IMR-90 (cell line): ENCODE data around the gene RCN1. TPM values are rescaled to one million over a fixed set of nuclear protein-coding genes. Genes with fewer than 3 reads are reported as not detected.

Experiments used
- ATAC-seq: fragments of 200-7000 bp; cut with Tn5 transposase; 2 replicates; pipeline ENCODE4 v1.9.1; 2020; ENCODE audit warnings: low read depth, mild to moderate bottlenecking, moderate library complexity
- BruUV-seq: library from RNA; stranded (reverse); fragments of 400-500 nt; replicated peaks from 2 replicates; lab custom pipeline; 2021; lab: Mats Ljungman, UMichigan
- CTCF ChIA-PET: fragments of 300-600 bp; formaldehyde crosslinking; extraction: SDS; loops from one replicate; lab custom pipeline; 2021; ENCODE audit warnings: antibody characterized with exemption; lab: Yijun Ruan, JAX
- POLR2A ChIA-PET: fragments of 300-600 bp; sonication (Branson Sonifier 250); formaldehyde crosslinking; loops from one replicate; lab custom pipeline; 2022; ENCODE audit warnings: antibody characterized with exemption; ENCODE audit not compliant: unreplicated experiment; lab: Charles Lee
- DNase-seq: peaks from one replicate; pipeline ENCODE4 v3.0.0; 2013
- H2AFZ ChIP-seq: replicated peaks from 2 replicates; pipeline ENCODE3; 2013; ENCODE audit warnings: low read length, mild to moderate bottlenecking; ENCODE audit not compliant: poor library complexity
- H2AK5ac ChIP-seq: 2 replicates; pipeline ENCODE4 v1.6.1; 2013; ENCODE audit warnings: low read depth, low read length, inconsistent platforms
- H2AK9ac ChIP-seq: replicated peaks from 2 replicates; pipeline ENCODE3; 2013; ENCODE audit warnings: mild to moderate bottlenecking, low read depth, low read length, moderate library complexity; ENCODE audit not compliant: poor library complexity
- H2BK120ac ChIP-seq: 2 replicates; pipeline ENCODE4 v1.6.1; 2013; ENCODE audit warnings: low read depth, low read length, inconsistent platforms
- H2BK15ac ChIP-seq: 3 replicates; pipeline ENCODE4 v1.6.1; 2013; ENCODE audit warnings: low read depth, low read length, inconsistent platforms
- H2BK20ac ChIP-seq: 2 replicates; pipeline ENCODE4 v1.6.1; 2013; ENCODE audit warnings: low read depth, mild to moderate bottlenecking, inconsistent platforms, low read length, moderate library complexity
- H2BK5ac ChIP-seq: 2 replicates; pipeline ENCODE4 v1.6.1; 2013; ENCODE audit warnings: mild to moderate bottlenecking, low read depth, low read length, inconsistent platforms; ENCODE audit not compliant: poor library complexity, severe bottlenecking
- H3K14ac ChIP-seq: replicated peaks from 2 replicates; pipeline ENCODE4 v1.6.1; 2013; ENCODE audit warnings: low read depth, low read length, inconsistent platforms
- H3K18ac ChIP-seq: 2 replicates; pipeline ENCODE4 v1.6.1; 2013; ENCODE audit warnings: low read depth, low read length, control low read depth
- H3K23ac ChIP-seq: 2 replicates; pipeline ENCODE4 v1.6.1; 2013; ENCODE audit warnings: low read depth, low read length, inconsistent platforms
- H3K27ac ChIP-seq: 2 replicates; pipeline ENCODE4 v1.5.1; 2013; ENCODE audit warnings: mild to moderate bottlenecking, control low read depth, low read length; ENCODE audit not compliant: insufficient read depth
- H3K27me3 ChIP-seq: 2 replicates; pipeline ENCODE4 v1.6.1; 2013; ENCODE audit warnings: low read length; ENCODE audit not compliant: control insufficient read depth, insufficient read depth
- H3K36me3 ChIP-seq: 2 replicates; pipeline ENCODE4 v1.6.1; 2013; ENCODE audit warnings: low read length, mixed read lengths; ENCODE audit not compliant: control insufficient read depth, insufficient read depth
- H3K4ac ChIP-seq: 2 replicates; pipeline ENCODE4 v1.6.1; 2013; ENCODE audit warnings: low read depth, low read length, inconsistent platforms
- H3K4me1 ChIP-seq: 2 replicates; pipeline ENCODE4 v1.6.1; 2013; ENCODE audit warnings: low read length, mixed read lengths; ENCODE audit not compliant: control insufficient read depth, insufficient read depth
- H3K4me2 ChIP-seq: 2 replicates; pipeline ENCODE4 v1.6.1; 2013; ENCODE audit warnings: low read depth, mild to moderate bottlenecking, control low read depth, low read length, moderate library complexity
- H3K4me3 ChIP-seq: 2 replicates; pipeline ENCODE4 v1.5.1; 2013; ENCODE audit warnings: low read depth, mild to moderate bottlenecking, control low read depth, low read length, moderate library complexity; ENCODE audit not compliant: insufficient read depth
- H3K56ac ChIP-seq: 2 replicates; pipeline ENCODE4 v1.6.1; 2013; ENCODE audit warnings: low read length, inconsistent platforms; ENCODE audit not compliant: insufficient read depth; ENCODE audit errors: extremely low read depth
- H3K79me1 ChIP-seq, 2 experiments: 2 replicates each; pipeline ENCODE4 v1.6.1; 2013; ENCODE audit warnings: low read length in 2 of 2, inconsistent platforms in 1 of 2, low read depth in 1 of 2
- H3K9ac ChIP-seq: 2 replicates; pipeline ENCODE4 v1.6.1; 2013; ENCODE audit warnings: low read depth, low read length, control low read depth
- H3K9me1 ChIP-seq: 2 replicates; pipeline ENCODE4 v1.6.1; 2013; ENCODE audit warnings: low read length, inconsistent platforms; ENCODE audit not compliant: insufficient read depth
- H3K9me3 ChIP-seq: 2 replicates; pipeline ENCODE4 v1.6.1; 2013; ENCODE audit warnings: low read length; ENCODE audit not compliant: control insufficient read depth, insufficient read depth
- H4K20me1 ChIP-seq: 2 replicates; pipeline ENCODE4 v1.6.1; 2013; ENCODE audit warnings: low read length, inconsistent platforms; ENCODE audit not compliant: insufficient read depth
- H4K5ac ChIP-seq: 2 replicates; pipeline ENCODE4 v1.6.1; 2013; ENCODE audit warnings: mild to moderate bottlenecking, low read depth, low read length, control low read depth
- H4K8ac ChIP-seq, 2 experiments: 2 replicates each; pipeline ENCODE4 v1.6.1; 2013; ENCODE audit warnings: low read depth in 2 of 2, low read length in 2 of 2, control low read depth in 1 of 2, inconsistent platforms in 1 of 2
- H4K91ac ChIP-seq: 2 replicates; pipeline ENCODE4 v1.6.1; 2013; ENCODE audit warnings: low read depth, low read length, inconsistent platforms; ENCODE audit not compliant: insufficient read depth
- BHLHE40 ChIP-seq: fragments of 150-350 bp; IDR thresholded peaks from 2 replicates; pipeline ENCODE4 v1.6.1; 2016; ENCODE audit warnings: mild to moderate bottlenecking, low read depth, low read length
- CEBPB ChIP-seq: IDR thresholded peaks from 2 replicates; pipeline ENCODE4 v1.6.1; 2012; ENCODE audit warnings: low read depth, low read length, improper control_type of control experiment
- CHD1 ChIP-seq: IDR thresholded peaks from 2 replicates; pipeline ENCODE4 v1.6.1; 2012; ENCODE audit warnings: low read depth, low read length, improper control_type of control experiment
- FOS ChIP-seq: fragments of 150-350 bp; IDR thresholded peaks from 2 replicates; pipeline ENCODE4 v1.6.1; 2016; ENCODE audit warnings: low read depth, low read length
- MAFK ChIP-seq: IDR thresholded peaks from 2 replicates; pipeline ENCODE4 v1.6.1; 2012; ENCODE audit warnings: low read depth, low read length, improper control_type of control experiment
- RFX5 ChIP-seq: IDR thresholded peaks from 2 replicates; pipeline ENCODE4 v1.8.0; 2012; ENCODE audit warnings: low read depth, mild to moderate bottlenecking, low read length, moderate library complexity
- WGBS, 2 experiments: methylation state at CpG; one replicate each; pipeline versions ENCODE4 v1.1.5 to v1.1.7; 2013; ENCODE audit warnings: missing lambda C conversion rate in 2 of 2; ENCODE audit not compliant: insufficient read length in 1 of 2; ENCODE audit errors: extremely low coverage in 2 of 2; 5-methylcytosine and 5-hydroxymethylcytosine counted together
- dilution Hi-C: fragments of 300-500 bp; cut with HindIII; formaldehyde crosslinking; loops from one replicate; pipeline ENCODE4 v1.14.3; 2018; ENCODE audit warnings: low sequenced_read_pairs; ENCODE audit not compliant: unreplicated experiment
- in situ Hi-C: fragments of 300-500 bp; cut with MboI; formaldehyde crosslinking; loops from 3 replicates; pipeline ENCODE4 v1.14.3; 2019; ENCODE audit warnings: low sequenced_read_pairs, inconsistent platforms, mixed read lengths
- intact Hi-C: fragments of 100-400 bp; cut with micrococcal nuclease; formaldehyde crosslinking; loops from 2 replicates; pipeline ENCODE4 v1.10.0; 2022
- polyA plus RNA-seq, 3 experiments: library from polyadenylated mRNA; depleted of rRNA; stranded (reverse); fragments of >200 nt; gene quantifications; 2 replicates each; pipeline ENCODE4 v1.2.3, GENCODE V29; 2012; ENCODE audit warnings: low replicate concordance in 1 of 3
- total RNA-seq: library from RNA; depleted of rRNA; stranded (reverse); fragments of >200 nt; gene quantifications from 2 replicates; pipeline ENCODE4 v1.2.3, GENCODE V29; 2012

Gene RCN1
- total and polyA plus RNA-seq, 2 of the 4 experiments (the other 2 are of a cell fraction), result 129 to 193 TPM

GRCh38 chr11:32137263-32137662 lies 46.4 kb downstream of the RCN1 start:
- Histone ChIP-seq H3K4me3 (no peak overlapping the region), H4K20me1 (no peaks in the 10 kb centered on the region), H3K79me1 (no peaks in the 10 kb centered on the region; a peak in 1 of 4 replicates), H3K27me3 (no peaks in the 10 kb centered on the region), H2BK15ac (peak overlapping the region; percentile 68; the same call in 2 of the 3 replicates), H3K9ac (no peak overlapping the region), H3K4me1 (peaks cover 13% of the 10 kb centered on the region), H3K4ac (peak overlapping the region; percentile 85; the same call in 1 of the 2 replicates), H2BK5ac (peak overlapping the region; percentile 97), H3K9me1 (peaks cover 5% of the 10 kb centered on the region), H4K91ac (peak overlapping the region; percentile 94; the same call in 1 of the 2 replicates), H2BK120ac (peak overlapping the region; percentile 96), H2AK9ac (no peak overlapping the region), H3K18ac (peak overlapping the region; percentile 97; the same call in 1 of the 2 replicates), H3K23ac (peak overlapping the region; percentile 85; the same call in 1 of the 2 replicates), H3K27ac (no peak overlapping the region), H3K14ac (peak overlapping the region; percentile 95), H3K36me3 (no peaks in the 10 kb centered on the region), H3K4me2 (peak overlapping the region; percentile 53; the same call in 1 of the 2 replicates), H3K56ac (0 out of 2 replicates have a peak overlapping the region, but pooled peaks have one; percentile 45), H2BK20ac (peak overlapping the region; percentile 100), H4K5ac (peak overlapping the region; percentile 92; the same call in 1 of the 2 replicates), H4K8ac (peak overlapping the region; percentile 77 to 81), H2AFZ (no peak overlapping the region), H2AK5ac (no peak overlapping the region; the same call in 1 of the 2 replicates), H3K9me3 (no peaks in the 10 kb centered on the region)
- DNase-seq (peak; percentile 99), ATAC-seq (peak; percentile 97)
- POLR2A ChIA-PET, result no interaction called here
- no CpG with 5 or more reads among the region's 2 CpGs for WGBS, 2 experiments
- dilution Hi-C loops (no loop called here), in situ Hi-C loops (no loop called here), intact Hi-C loops (loop anchor here (2.0 kb wide), 1 partner anchor 46 kb away; the partner anchor contains the start of gene RCN1)
- BruUV-seq, result no TSS peak
- CTCF ChIA-PET, result interaction anchor here (0.7 kb wide), 1 partner anchor 40 kb away, joined by 4 read pairs; no protein-coding TSS in a partner anchor
- peak; percentile 98 for TF ChIP-seq CEBPB
- peak; percentile 22; the same call in 1 of the 2 replicates for TF ChIP-seq MAFK
- peak; percentile 88 for TF ChIP-seq FOS
- no peak for TF ChIP-seq CHD1
- TF ChIP-seq RFX5, result no peak; the same call in 1 of the 2 replicates
- TF ChIP-seq BHLHE40, result peak; percentile 55; the same call in 1 of the 2 replicates
